Mucosa of descending colon (tissue), 3 donors: ENCODE data around the gene NELL1. TPM values are rescaled to one million over a fixed set of nuclear protein-coding genes. Genes with fewer than 3 reads are reported as not detected.

Experiments
- ATAC-seq: fragments of 200-7000 bp; cut with Tn5 transposase; one replicate; pipeline ENCODE4 v1.9.1; 2020; ENCODE audit warnings: mild to moderate bottlenecking, moderate library complexity
- DNase-seq, 3 donors: peaks; one replicate each; pipeline ENCODE4 v3.0.0-alpha.2; 2020
- H3K36me3 ChIP-seq: fragments of 200-600 bp; one replicate; pipeline ENCODE4 v1.8.0; 2021; ENCODE audit warnings: low read depth, mild to moderate bottlenecking
- H3K4me1 ChIP-seq: fragments of 200-600 bp; one replicate; pipeline ENCODE4 v1.8.0; 2021; ENCODE audit warnings: low read depth, mild to moderate bottlenecking
- H3K4me3 ChIP-seq: fragments of 200-600 bp; one replicate; pipeline ENCODE4 v1.8.0; 2021; ENCODE audit warnings: mild to moderate bottlenecking
- H3K9me3 ChIP-seq: fragments of 200-600 bp; one replicate; pipeline ENCODE4 v1.8.0; 2021; ENCODE audit warnings: mild to moderate bottlenecking
- CTCF ChIP-seq: fragments of 200-600 bp; IDR thresholded peaks from one replicate; pipeline ENCODE4 v1.8.0; 2022; ENCODE audit warnings: antibody characterized with exemption, mild to moderate bottlenecking
- intact Hi-C, 2 donors: fragments of 100-400 bp; cut with DNase I in 1 of 2; cut with micrococcal nuclease in 1 of 2; formaldehyde crosslinking; loops; one replicate each; pipeline versions ENCODE4 v1.11.0 to v1.11.1; 2022; cut with DNase I, micrococcal nuclease
- total RNA-seq, 3 donors: library from RNA; stranded (reverse); fragmentation: NEBNext Ultra II Directional in 2 of 3; extraction: Animal tissue kit (Norgen Biotek cat#: 25700) in 2 of 3; gene quantifications; one replicate each; pipeline versions ENCODE4 v1.2.1 to v1.2.4, GENCODE V29; 2021 to 2023
- donor health status: DM: no; HTN: no; CAD: no; lungs with moderate emphysema.
- donor health status: DM: no; HTN: no; CAD: no.
- donor health status: DM: no; HTN: yes; CAD: no.

NELL1 gene
- total RNA-seq, 3 donors from 2014 or later: 0.20 to 0.73 (median 0.31) TPM

DNA sequence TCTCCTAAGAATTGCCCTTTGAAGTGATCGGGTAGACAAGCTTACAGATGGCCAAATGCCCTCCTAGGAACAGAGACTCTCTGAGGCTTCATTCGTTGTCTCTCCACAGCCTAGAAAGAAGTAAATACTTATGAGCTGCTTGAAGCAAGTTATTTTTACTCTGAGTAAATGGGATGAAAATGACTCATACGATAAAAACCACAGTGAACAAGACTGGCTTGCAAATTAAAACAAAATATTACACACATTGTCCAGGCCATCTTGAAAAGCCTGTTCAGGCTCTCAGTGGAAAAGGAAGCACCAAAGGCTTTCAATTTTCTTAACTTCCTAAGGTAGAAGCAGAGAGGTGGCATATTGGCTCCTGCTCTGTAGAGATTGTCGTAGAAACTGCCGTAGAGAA is 294.2 kb downstream of the NELL1 start:
- Histone ChIP-seq H3K9me3 (peaks cover 32% of the 10 kb centered on the region), H3K36me3 (no peaks in the 10 kb centered on the region), H3K4me1 (no peaks in the 10 kb centered on the region), H3K4me3 (no peak overlapping the region)
- intact Hi-C loops: no loop called here
- no peak for ATAC-seq
- no peak for DNase-seq
- TF ChIP-seq CTCF: no peak

- Histone ChIP-seq H3K4me1 (no peaks in the 10 kb centered on the region), H3K9me3 (peaks cover 32% of the 10 kb centered on the region), H3K36me3 (no peaks in the 10 kb centered on the region), H3K4me3 (no peak overlapping the region)
- no peak for TF ChIP-seq CTCF
- ATAC-seq (no peak), DNase-seq (no peak)
- intact Hi-C loops: no loop called here
Measured at GRCh38 chr11:20964985-20965384, 295.6 kb downstream of the NELL1 start.

DNA sequence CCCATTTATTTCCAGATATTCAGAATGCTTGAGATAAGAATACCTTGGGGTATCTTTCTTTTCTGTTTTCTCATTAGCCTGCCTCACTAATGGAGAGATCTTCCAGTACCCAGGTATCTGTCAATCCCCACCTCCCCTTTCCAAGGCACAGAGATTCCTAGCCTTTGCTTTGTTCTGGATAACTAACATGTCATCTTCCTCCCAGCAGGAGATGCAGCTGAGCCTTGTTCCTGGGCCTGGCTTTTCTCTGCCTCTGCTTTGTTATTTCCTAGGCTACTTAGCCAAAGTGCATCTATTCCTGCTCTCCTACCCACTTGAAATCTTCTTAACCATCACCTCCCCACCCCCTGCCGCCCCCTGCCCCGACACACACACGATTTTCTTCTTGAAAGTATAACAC is 297.1 kb downstream of the NELL1 start:
- Histone ChIP-seq H3K4me1 (no peaks in the 10 kb centered on the region), H3K9me3 (peaks cover 36% of the 10 kb centered on the region), H3K36me3 (no peaks in the 10 kb centered on the region), H3K4me3 (no peak overlapping the region)
- intact Hi-C loops: no loop called here
- ATAC-seq (no peak), DNase-seq (no peak)
- TF ChIP-seq CTCF: no peak

GRCh38 chr11:20973940-20974559 is 304.7 kb downstream of the NELL1 start:
- no peak for DNase-seq
- no peak for TF ChIP-seq CTCF

GRCh38 chr11:20980736-20981135 is 311.4 kb downstream of the NELL1 start:
- peaks cover 26% of the 10 kb centered on the region for H3K9me3 ChIP-seq
- TF ChIP-seq CTCF: no peak
- intact Hi-C loops: no loop called here
- H3K36me3 ChIP-seq: no peaks in the 10 kb centered on the region
- H3K4me3 ChIP-seq: no peak overlapping the region
- DNase-seq (no peak), ATAC-seq (no peak)
- H3K4me1 ChIP-seq: no peaks in the 10 kb centered on the region

More at GRCh38 chr11:20973940-20974559, 304.7 kb downstream of the NELL1 start:
- intact Hi-C loops: no loop called here
- H3K4me3 ChIP-seq: no peak overlapping the region
- peaks cover 27% of the 10 kb centered on the region for H3K9me3 ChIP-seq
- ATAC-seq: no peak
- no peaks in the 10 kb centered on the region for H3K4me1 ChIP-seq
- H3K36me3 ChIP-seq: no peaks in the 10 kb centered on the region

GRCh38 chr11:20990447-20990846 is 321.1 kb downstream of the NELL1 start:
- Histone ChIP-seq H3K4me3 (no peak overlapping the region), H3K36me3 (no peaks in the 10 kb centered on the region), H3K4me1 (no peaks in the 10 kb centered on the region), H3K9me3 (peaks cover 37% of the 10 kb centered on the region)
- ATAC-seq: no peak
- intact Hi-C loops: no loop called here
- DNase-seq: no peak
- TF ChIP-seq CTCF: no peak
